ENCODE results near the gene HOXD10. TPM values are rescaled to one million over a fixed set of nuclear protein-coding genes. Genes with fewer than 3 reads are reported as not detected.

HOXD10 gene
- total RNA-seq, 1 experiment from 2014 or later = 88.6 TPM

GRCh38 chr2:176109946-176110345 is 6.6 kb upstream of the HOXD10 start:
- Histone ChIP-seq H3K4me1 (ENCODE audit: insufficient read depth, low read length, poor library complexity, severe bottlenecking) (peaks cover 3% of the 10 kb centered on the region), H3K27ac (ENCODE audit: low read depth, low read length, poor library complexity, severe bottlenecking) (peak overlapping the region; percentile 86), H3K27me3 (replicated peaks; ENCODE audit: insufficient read depth, low read depth, low read length, poor library complexity) (no peaks in the 10 kb centered on the region), H3K4me3 (ENCODE audit: low read depth, low read length, poor library complexity, severe bottlenecking) (peak overlapping the region; percentile 73), H3K9me3 (ENCODE audit: low read depth, low read length, poor library complexity, severe bottlenecking) (no peaks in the 10 kb centered on the region), H3K36me3 (ENCODE audit: insufficient read depth, low read length, poor library complexity, severe bottlenecking) (peaks cover 60% of the 10 kb centered on the region)
- no TSS peak for BruUV-seq (replicated peaks)
- no peak for TF ChIP-seq EZH2 (IDR thresholded peaks at IDR 0.05; ENCODE audit: borderline replicate concordance, low read depth, low read length, poor library complexity, severe bottlenecking)
- TF ChIP-seq CTCF (conservative IDR thresholded peaks at IDR 0.05; ENCODE audit: low read depth, low read length) = no peak
- POLR2A ChIA-PET (ENCODE audit: low non-redundant PET) = interaction anchor here (0.6 to 1.1 kb wide), 2 partner anchors 17 to 562 kb away, joined by 3 to 4 read pairs; no protein-coding TSS in a partner anchor
- intact Hi-C loops (cut with micrococcal nuclease; ENCODE audit: unreplicated experiment) = no loop called here
- CTCF ChIA-PET = interaction anchor here (0.7 to 2.4 kb wide), 5 partner anchors 12 to 1039 kb away, joined by 3 to 7 read pairs (median 4); partner anchors contain the start of gene HOXD9
- no peak for DNase-seq (ENCODE audit: low spot score)

GRCh38 chr2:176110415-176111308 is 5.9 kb upstream of the HOXD10 start:
- ChIA-PET CTCF (interaction anchor here (0.7 to 2.4 kb wide), 7 partner anchors 11 to 1038 kb away, joined by 3 to 7 read pairs (median 4); partner anchors contain the start of gene HOXD9), POLR2A (ENCODE audit: low non-redundant PET) (interaction anchor here (0.6 to 1.1 kb wide), 3 partner anchors 16 to 1250 kb away, joined by 3 to 4 read pairs (median 3); no protein-coding TSS in a partner anchor)
- Histone ChIP-seq H3K9me3 (ENCODE audit: low read depth, low read length, poor library complexity, severe bottlenecking) (no peaks in the 10 kb centered on the region), H3K27me3 (replicated peaks; ENCODE audit: insufficient read depth, low read depth, low read length, poor library complexity) (no peaks in the 10 kb centered on the region), H3K36me3 (ENCODE audit: insufficient read depth, low read length, poor library complexity, severe bottlenecking) (peaks cover 60% of the 10 kb centered on the region), H3K4me3 (ENCODE audit: low read depth, low read length, poor library complexity, severe bottlenecking) (peak overlapping the region; percentile 73), H3K27ac (ENCODE audit: low read depth, low read length, poor library complexity, severe bottlenecking) (peak overlapping the region; percentile 88), H3K4me1 (ENCODE audit: insufficient read depth, low read length, poor library complexity, severe bottlenecking) (peaks cover 3% of the 10 kb centered on the region)
- DNase-seq (ENCODE audit: low spot score) = no peak
- intact Hi-C loops (cut with micrococcal nuclease; ENCODE audit: unreplicated experiment) = no loop called here
- BruUV-seq (replicated peaks) = no TSS peak
- TF ChIP-seq CTCF (conservative IDR thresholded peaks at IDR 0.05; ENCODE audit: low read depth, low read length) (no peak), EZH2 (IDR thresholded peaks at IDR 0.05; ENCODE audit: borderline replicate concordance, low read depth, low read length, poor library complexity, severe bottlenecking) (no peak)

- H3K27me3 ChIP-seq (replicated peaks; ENCODE audit: insufficient read depth, low read depth, low read length, poor library complexity) = no peaks in the 10 kb centered on the region
- ChIA-PET CTCF (interaction anchor here (0.5 to 2.4 kb wide), 6 partner anchors 11 to 543 kb away, joined by 3 to 7 read pairs (median 4); partner anchors contain the start of gene HOXD9), POLR2A (ENCODE audit: low non-redundant PET) (interaction anchor here (1.1 kb wide), 1 partner anchor 15 kb away, joined by 4 read pairs; no protein-coding TSS in a partner anchor)
- TF ChIP-seq EZH2 (IDR thresholded peaks at IDR 0.05; ENCODE audit: borderline replicate concordance, low read depth, low read length, poor library complexity, severe bottlenecking) = no peak
- peak; percentile 96 for TF ChIP-seq CTCF (conservative IDR thresholded peaks at IDR 0.05; ENCODE audit: low read depth, low read length)
- H3K4me1 ChIP-seq (ENCODE audit: insufficient read depth, low read length, poor library complexity, severe bottlenecking) = peaks cover 3% of the 10 kb centered on the region
- intact Hi-C loops (cut with micrococcal nuclease; ENCODE audit: unreplicated experiment) = no loop called here
- H3K36me3 ChIP-seq (ENCODE audit: insufficient read depth, low read length, poor library complexity, severe bottlenecking) = peaks cover 61% of the 10 kb centered on the region
- peak overlapping the region; percentile 88 for H3K27ac ChIP-seq (ENCODE audit: low read depth, low read length, poor library complexity, severe bottlenecking)
- no TSS peak for BruUV-seq (replicated peaks)
- peak; percentile 91 for DNase-seq (ENCODE audit: low spot score)
- H3K9me3 ChIP-seq (ENCODE audit: low read depth, low read length, poor library complexity, severe bottlenecking) = no peaks in the 10 kb centered on the region
- peak overlapping the region; percentile 73 for H3K4me3 ChIP-seq (ENCODE audit: low read depth, low read length, poor library complexity, severe bottlenecking)
These were observed 5.3 kb upstream of the HOXD10 start for GRCh38 chr2:176111309-176111663.
